Measurements from ENCODE around the gene SLC25A21. TPM values are rescaled to one million over a fixed set of nuclear protein-coding genes. Genes with fewer than 3 reads are reported as not detected.

The SLC25A21 gene
- total and polyA plus RNA-seq, 10 donors, result 0.06 to 1.1 (median 0.22) TPM; not detected in 2

GRCh38 chr14:36879558-36879957, 292.8 kb downstream of the SLC25A21 start:
- WGBS, 5 donors, result 41 to 84% (median 63%) methylated on average over 2 of the region's 2 CpGs
- Histone ChIP-seq H3K27me3 (replicated peaks in 1 of 7) (no peaks in the 10 kb centered on the region), H3K4me3 (no peak overlapping the region), H3K27ac (no peak overlapping the region), H3K36me3 (no peaks in the 10 kb centered on the region), H3K9me3 (peaks cover 0 to 6% (median 0%) of the 10 kb centered on the region in 8 donors), H3K4me1 (no peaks in the 10 kb centered on the region)
- DNase-seq, result no peak
- intact Hi-C loops (cut with DNase I; ENCODE audit: low total_unique reads), result no loop called here
- TF ChIP-seq POLR2AphosphoS5 (IDR thresholded peaks at IDR 0.05), result no peak
- TF ChIP-seq CTCF (IDR thresholded peaks at IDR 0.05 in 8 of 11, conservative IDR thresholded peaks at IDR 0.05 in 3 of 11), result no peak
- no peak for TF ChIP-seq POLR2A (IDR thresholded peaks at IDR 0.05)

- Histone ChIP-seq H3K27me3 (replicated peaks in 1 of 7) (no peaks in the 10 kb centered on the region), H3K27ac (no peak overlapping the region), H3K36me3 (no peaks in the 10 kb centered on the region), H3K4me1 (no peaks in the 10 kb centered on the region), H3K4me3 (no peak overlapping the region), H3K9me3 (peaks cover 0 to under 1% (median 0%) of the 10 kb centered on the region in 8 donors)
- intact Hi-C loops (cut with DNase I; ENCODE audit: low total_unique reads), result no loop called here
- WGBS, 5 donors, result 66 to 80% (median 68%) methylated on average over 6 of the region's 6 CpGs
- TF ChIP-seq POLR2A (IDR thresholded peaks at IDR 0.05) (no peak), CTCF (IDR thresholded peaks at IDR 0.05 in 8 of 11, conservative IDR thresholded peaks at IDR 0.05 in 3 of 11) (no peak), POLR2AphosphoS5 (IDR thresholded peaks at IDR 0.05) (no peak)
- DNase-seq, result no peak
Observed at GRCh38 chr14:36874396-36875138, 297.8 kb downstream of the SLC25A21 start.

- no peaks in the 10 kb centered on the region for H3K27me3 ChIP-seq (replicated peaks in 1 of 7)
- DNase-seq, result no peak
- H3K4me3 ChIP-seq, result no peak overlapping the region
- WGBS, 5 donors, result 57 to 80% (median 64%) methylated on average over 4 to 5 of the region's 5 CpGs
- peaks cover 0 to 14% (median 0%) of the 10 kb centered on the region in 8 donors for H3K9me3 ChIP-seq
- intact Hi-C loops (cut with DNase I; ENCODE audit: low total_unique reads), result no loop called here
- no peaks in the 10 kb centered on the region for H3K4me1 ChIP-seq
- TF ChIP-seq CTCF (IDR thresholded peaks at IDR 0.05 in 8 of 11, conservative IDR thresholded peaks at IDR 0.05 in 3 of 11) (no peak), POLR2AphosphoS5 (IDR thresholded peaks at IDR 0.05) (no peak), POLR2A (IDR thresholded peaks at IDR 0.05) (no peak)
- no peak overlapping the region for H3K27ac ChIP-seq
- no peaks in the 10 kb centered on the region for H3K36me3 ChIP-seq
Observed at GRCh38 chr14:36870776-36871175, 301.6 kb downstream of the SLC25A21 start.

- 46 to 92% (median 64%) methylated on average over 1 of the region's 1 CpG for WGBS, 5 donors
- Histone ChIP-seq H3K4me3 (no peak overlapping the region), H3K9me3 (peaks cover 0 to 14% (median 0%) of the 10 kb centered on the region in 8 donors), H3K27me3 (replicated peaks in 1 of 7) (no peaks in the 10 kb centered on the region), H3K4me1 (no peaks in the 10 kb centered on the region), H3K36me3 (no peaks in the 10 kb centered on the region), H3K27ac (no peak overlapping the region)
- no peak for TF ChIP-seq POLR2A (IDR thresholded peaks at IDR 0.05)
- no peak for TF ChIP-seq POLR2AphosphoS5 (IDR thresholded peaks at IDR 0.05)
- TF ChIP-seq CTCF (IDR thresholded peaks at IDR 0.05 in 8 of 11, conservative IDR thresholded peaks at IDR 0.05 in 3 of 11), result no peak
- intact Hi-C loops (cut with DNase I; ENCODE audit: low total_unique reads), result no loop called here
- no peak for DNase-seq
Observed at GRCh38 chr14:36869125-36869524, 303.3 kb downstream of the SLC25A21 start.
